Measurements from ENCODE around the gene GCC1.

The GCC1 gene
- long read RNA-seq, donor 1, full-length matches to known transcripts = 2 of 2 reads
- long read RNA-seq, donor 1, partial matches to known transcripts = 0 of 2 reads
- long read RNA-seq, donor 1, other reads (novel, unspliced or antisense) = 0 of 2 reads
- long read RNA-seq, donor 2, full-length matches to known transcripts = 2 of 2 reads
- long read RNA-seq, donor 2, partial matches to known transcripts = 0 of 2 reads
- long read RNA-seq, donor 2, other reads (novel, unspliced or antisense) = 0 of 2 reads
- long read RNA-seq, donor 3, full-length matches to known transcripts = 2 of 2 reads
- long read RNA-seq, donor 3, partial matches to known transcripts = 0 of 2 reads
- long read RNA-seq, donor 3, other reads (novel, unspliced or antisense) = 0 of 2 reads
- long read RNA-seq, donor 4, full-length matches to known transcripts = 5 of 11 reads
- long read RNA-seq, donor 4, partial matches to known transcripts = 6 of 11 reads
- long read RNA-seq, donor 4, other reads (novel, unspliced or antisense) = 0 of 11 reads
- long read RNA-seq, donor 5, full-length matches to known transcripts = 3 of 10 reads
- long read RNA-seq, donor 5, partial matches to known transcripts = 7 of 10 reads
- long read RNA-seq, donor 5, other reads (novel, unspliced or antisense) = 0 of 10 reads
- long read RNA-seq, donor 6, full-length matches to known transcripts = 4 of 4 reads
- long read RNA-seq, donor 6, partial matches to known transcripts = 0 of 4 reads
- long read RNA-seq, donor 6, other reads (novel, unspliced or antisense) = 0 of 4 reads
- long read RNA-seq, donor 7, full-length matches to known transcripts = 13 of 391 reads
- long read RNA-seq, donor 7, partial matches to known transcripts = 120 of 391 reads
- long read RNA-seq, donor 7, other reads (novel, unspliced or antisense) = 258 of 391 reads
- long read RNA-seq, donor 8, full-length matches to known transcripts = 2 of 2 reads
- long read RNA-seq, donor 8, partial matches to known transcripts = 0 of 2 reads
- long read RNA-seq, donor 8, other reads (novel, unspliced or antisense) = 0 of 2 reads

- DNase-seq = peak; percentile 94
These were observed at the start of gene GCC1 for GRCh38 chr7:127585044-127585953. GCC1 (minus strand) TSS chr7:127585596; CDS start chr7:127585182, 414 bp downstream.

DNA sequence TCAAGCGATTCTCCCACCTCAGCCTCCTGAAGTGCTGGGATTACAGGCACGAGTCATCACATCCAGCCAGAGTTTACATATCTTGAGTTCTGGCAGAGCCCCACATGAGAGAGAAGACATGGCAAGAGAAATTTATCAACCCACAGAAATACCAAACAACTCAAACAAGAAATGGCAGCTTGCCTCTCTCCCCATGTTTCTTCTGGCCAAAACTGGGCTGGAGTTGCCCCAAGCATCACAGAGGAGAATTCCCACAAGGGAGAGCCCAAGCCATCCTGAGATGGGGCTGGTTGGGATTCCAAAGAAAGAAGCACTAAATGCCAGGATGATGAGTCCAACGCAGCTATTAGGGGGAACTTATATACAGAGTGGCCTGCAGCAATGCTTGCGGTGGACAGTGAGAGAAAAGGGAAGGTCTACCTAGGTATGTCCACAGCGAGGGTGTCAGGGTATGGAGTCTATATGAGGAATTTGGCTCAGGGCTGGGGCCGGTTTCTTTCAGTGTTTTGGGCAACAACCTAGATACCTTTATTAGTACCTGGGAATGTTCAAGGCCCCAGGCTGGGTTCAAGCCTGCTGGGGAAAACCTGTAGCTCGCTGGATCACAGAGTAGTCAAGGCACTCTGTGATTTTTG lies 47.0 kb upstream of the GCC1 start:
- no peak for DNase-seq

DNA sequence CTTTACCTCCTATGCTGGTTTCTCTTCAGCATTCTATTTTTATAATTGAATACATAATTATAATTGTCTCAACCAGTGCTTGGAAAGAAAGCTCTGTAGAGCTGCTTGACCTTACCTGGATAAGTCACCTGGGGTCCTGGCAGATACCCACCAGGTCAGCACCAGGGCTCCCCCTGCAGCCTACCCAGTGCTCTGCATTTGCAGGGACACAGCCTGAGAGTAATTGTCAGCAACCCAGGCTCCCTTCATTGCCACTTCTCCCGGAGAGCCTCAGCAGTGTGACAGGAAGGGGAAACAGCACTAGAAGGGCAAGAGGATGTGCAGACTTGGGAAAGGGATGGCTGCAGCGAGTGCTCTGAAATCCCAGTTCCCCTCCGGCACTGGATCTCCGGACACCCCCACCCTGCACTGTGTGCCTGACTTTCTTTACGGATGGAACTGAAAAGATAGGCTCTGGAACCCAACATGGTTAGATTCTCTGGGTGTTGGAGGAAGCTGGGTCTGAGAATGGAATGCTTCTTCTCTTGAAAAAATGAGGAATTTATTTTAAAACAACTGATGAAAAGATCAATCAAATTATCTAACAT lies 44.0 kb upstream of the GCC1 start:
- no peak for DNase-seq

GRCh38 chr7:127628445-127628844 lies 43.0 kb upstream of the GCC1 start:
- no peak for DNase-seq

DNA sequence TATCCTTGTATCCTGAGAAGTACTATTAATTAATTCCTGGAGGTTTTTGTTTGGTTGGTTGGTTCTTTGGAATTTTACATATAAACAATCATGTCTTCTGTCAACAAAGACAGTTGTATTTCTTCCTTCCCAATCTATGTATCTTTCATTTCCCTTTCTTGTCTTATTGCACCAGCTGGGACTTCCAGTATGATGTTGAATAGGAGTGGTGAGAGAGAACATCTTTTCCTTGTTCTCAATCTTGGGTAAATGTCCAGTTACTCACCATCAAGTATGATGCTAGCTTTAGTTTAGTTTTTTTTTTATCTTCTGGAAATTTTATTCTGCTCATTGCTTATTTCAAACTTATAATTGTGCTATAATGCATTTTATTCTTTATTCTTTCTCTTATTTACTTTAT lies 39.9 kb upstream of the GCC1 start:
- DNase-seq = no peak

DNA sequence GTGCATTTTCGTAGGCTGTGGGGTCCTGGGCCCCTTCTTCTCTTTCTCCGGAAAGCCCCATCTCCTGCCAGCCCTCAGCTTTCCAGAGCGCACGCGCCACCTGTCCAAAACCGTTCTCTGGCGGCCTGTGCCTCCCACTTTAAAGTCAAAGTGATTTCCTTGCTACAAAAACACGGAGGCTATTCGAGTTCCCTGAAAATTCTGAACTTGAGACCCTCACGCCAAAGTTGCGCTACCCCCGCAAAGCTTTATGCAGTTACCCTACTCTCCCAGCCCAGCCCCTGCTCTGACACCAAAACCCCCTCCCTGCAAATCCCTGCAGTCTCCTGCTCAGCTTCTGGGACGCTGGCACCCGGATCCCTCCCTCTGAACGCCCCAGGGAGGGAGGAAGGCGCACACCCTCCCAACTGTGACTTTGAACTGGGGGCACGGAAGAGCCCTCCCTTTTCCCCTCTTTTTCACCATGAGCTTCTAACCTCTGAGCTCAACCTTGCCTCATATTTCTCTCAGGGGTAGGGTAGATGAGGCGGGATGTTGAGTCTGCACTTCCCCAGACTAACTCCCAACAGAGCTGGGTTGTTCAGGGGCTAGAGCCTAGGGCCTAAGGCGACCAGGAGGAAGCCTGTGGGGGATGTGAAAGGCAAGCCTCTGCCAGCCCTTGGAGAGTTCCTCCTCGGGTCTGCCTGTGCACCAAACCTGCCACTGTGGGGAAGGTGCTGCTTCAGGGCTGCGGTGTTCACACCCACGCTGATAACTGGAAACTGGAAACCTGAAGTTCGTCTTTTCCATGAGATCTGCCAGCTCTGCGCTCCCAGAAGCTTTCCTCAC lies 35.2 kb upstream of the GCC1 start:
- DNase-seq = no peak

GRCh38 chr7:127619681-127620405 lies 34.4 kb upstream of the GCC1 start:
- peak; percentile 52 for DNase-seq

DNA sequence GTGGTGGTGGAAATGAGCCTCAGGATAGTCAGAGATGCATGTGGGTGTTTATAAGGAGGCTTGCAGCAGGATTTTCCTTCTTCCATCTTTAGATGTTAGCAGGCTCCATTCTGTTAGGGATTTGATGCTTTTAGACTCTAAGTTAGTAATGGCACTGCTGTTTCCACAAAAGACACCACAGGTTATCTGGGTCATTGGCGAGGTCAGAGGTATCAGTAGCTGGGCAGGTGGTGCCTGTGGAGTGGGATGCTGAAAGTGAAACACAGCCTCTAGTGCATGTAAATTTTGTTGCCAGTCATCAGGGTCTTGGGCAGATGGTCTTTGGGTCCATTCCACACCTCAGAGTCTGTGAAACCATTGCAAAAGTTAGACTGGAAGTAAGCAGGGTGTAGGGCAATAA lies 33.4 kb upstream of the GCC1 start:
- no peak for DNase-seq

GRCh38 chr7:127618042-127618441 lies 32.6 kb upstream of the GCC1 start, which contains the start of gene PAX4:
PAX4 (minus strand) TSS chr7:127618142; CDS start chr7:127615928, 2,214 bp downstream.
- DNase-seq = no peak

GRCh38 chr7:127616724-127617123 lies 31.3 kb upstream of the GCC1 start:
- no peak for DNase-seq

DNA sequence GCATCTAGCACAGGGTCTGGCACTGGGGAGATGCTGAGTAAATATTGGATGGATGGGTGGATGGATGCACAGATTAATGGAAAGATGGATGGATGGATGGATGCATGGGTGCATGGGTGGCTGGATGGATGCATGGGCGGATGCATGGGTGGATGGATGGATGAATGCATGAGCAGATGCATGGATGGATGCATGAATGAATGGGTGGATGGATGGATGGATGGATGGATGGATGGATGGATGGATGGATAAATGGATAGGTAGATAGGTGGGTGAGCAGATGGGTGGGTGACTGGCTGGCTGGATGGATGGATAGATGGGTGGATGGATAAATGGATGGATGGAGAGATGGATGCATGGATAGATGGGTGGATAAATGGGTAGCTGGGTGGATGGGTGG lies 26.9 kb upstream of the GCC1 start:
- DNase-seq = no peak

DNA sequence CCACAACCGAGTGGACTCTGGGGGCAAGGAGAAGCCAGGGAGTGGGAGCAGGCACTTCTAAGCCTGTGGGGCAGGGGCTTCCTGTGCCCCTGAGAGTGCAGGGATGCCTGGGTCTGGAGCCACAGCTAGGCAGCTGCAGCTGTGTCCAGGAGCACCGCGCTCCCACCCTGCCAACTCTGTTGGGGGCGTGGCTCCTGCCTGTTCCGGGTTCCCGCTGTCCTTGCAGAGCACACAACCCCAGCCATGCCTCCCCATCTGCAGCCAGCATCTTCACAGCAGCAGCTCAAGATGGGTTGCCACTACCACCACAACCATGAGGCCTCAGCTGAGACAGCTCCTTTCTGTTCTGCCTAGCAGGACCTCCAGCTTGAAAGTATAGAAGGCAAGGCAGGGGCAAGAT lies 23.9 kb upstream of the GCC1 start:
- DNase-seq = no peak

- no peak for DNase-seq
These were observed 23.1 kb upstream of the GCC1 start for GRCh38 chr7:127608446-127608845.

DNA sequence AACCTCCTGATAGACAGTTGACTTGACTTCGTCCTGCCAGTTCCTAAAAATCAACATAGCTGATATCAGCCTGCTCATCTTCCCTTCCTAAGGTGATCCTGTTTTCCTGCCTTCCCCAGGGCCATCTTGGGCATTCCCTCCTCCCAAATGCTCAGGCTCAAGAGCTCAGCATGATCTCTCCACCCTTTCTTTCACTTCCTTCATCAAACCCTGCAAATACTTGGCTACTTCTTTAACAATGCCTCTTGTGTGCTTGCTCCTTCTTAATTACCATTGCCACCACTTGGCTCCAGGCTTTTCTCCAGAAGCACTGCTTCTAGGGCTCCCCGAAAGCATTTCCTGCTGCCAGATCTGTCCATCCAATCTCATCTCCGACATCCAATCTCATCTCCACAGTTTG lies 15.5 kb upstream of the GCC1 start:
- no peak for DNase-seq

DNA sequence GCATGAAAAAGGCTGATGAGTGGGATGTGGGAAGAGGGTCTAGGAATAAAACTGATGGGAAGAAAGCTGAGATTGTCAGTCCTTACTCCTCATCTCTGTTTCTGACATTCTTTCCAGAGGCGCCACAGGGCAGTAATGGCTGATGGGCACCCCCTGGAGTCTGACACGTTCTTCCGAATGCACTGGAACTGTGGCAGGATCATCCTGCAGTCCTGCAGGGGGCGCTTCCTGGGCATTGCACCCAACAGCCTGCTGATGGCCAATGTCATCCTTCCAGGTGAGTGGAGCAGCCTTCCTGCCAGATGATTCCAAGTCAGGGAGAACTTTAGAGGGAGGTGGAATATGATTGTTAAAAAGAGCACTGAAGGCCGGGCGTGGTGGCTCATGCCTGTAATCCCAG lies 12.9 kb upstream of the GCC1 start:
- no peak for DNase-seq

- no peak for DNase-seq
These were observed 10.3 kb upstream of the GCC1 start for GRCh38 chr7:127595737-127596136.

DNA sequence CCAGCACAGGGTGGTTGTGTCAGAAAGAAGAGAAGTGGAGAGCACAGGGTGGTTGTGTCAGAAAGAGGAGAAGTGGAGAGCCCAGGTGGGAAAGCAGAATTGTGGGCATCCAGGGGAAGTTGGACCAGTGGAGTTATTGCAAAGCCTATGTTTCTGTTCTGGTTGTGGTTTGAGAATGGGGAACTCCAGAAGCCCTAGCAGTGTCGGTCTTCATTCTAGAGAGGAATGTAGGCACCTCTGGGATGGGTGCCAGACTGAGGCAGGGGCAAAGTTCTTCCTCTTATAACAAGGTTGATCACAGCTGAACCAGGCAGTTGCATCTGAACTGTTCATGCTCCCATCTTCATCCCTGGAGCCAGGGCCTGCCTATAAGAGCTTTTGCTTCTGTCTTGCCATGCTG lies 9.1 kb upstream of the GCC1 start:
- DNase-seq = no peak

DNA sequence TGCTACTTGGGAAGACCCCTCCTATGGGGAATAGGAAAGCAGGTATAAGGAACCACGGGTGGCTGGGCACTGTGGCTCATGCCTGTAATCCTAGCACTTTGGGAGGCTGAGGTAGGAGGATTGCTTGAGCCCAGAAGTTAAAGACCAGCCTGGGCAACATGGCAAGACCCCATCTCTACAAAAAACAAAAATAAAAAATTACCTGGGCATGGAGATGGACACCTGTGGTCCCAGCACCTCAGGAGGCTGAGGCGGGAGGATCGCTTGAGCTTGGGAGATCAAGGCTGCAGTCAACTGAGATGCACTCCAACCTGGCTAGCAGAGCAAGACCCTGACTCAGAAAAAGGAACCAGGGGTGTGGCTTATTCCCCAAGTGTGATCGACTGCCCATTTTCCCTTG lies 7.2 kb upstream of the GCC1 start:
- DNase-seq = no peak

GRCh38 chr7:127591591-127591990 lies 6.2 kb upstream of the GCC1 start:
- no peak for DNase-seq

Data from right kidney (tissue), 9 donors.